WTC11 (cell line): ENCODE data around the gene B3GNT7.

Source experiments
- ATF6 ChIP-seq: sonication (generic); formaldehyde crosslinking; IDR thresholded peaks from 2 replicates; pipeline ENCODE4 v1.8.1; 2023; ENCODE audit warnings: mild to moderate bottlenecking, missing genetic modification reagents
- CREB1 ChIP-seq: sonication (generic); formaldehyde crosslinking; IDR thresholded peaks from 2 replicates; pipeline ENCODE4 v1.8.0; 2023; ENCODE audit warnings: mild to moderate bottlenecking, missing genetic modification reagents
- CTCF ChIP-seq: fragments of 200-600 bp; IDR thresholded peaks from 2 replicates; pipeline ENCODE4 v1.8.0; 2022; ENCODE audit warnings: antibody characterized with exemption
- GRHL2 ChIP-seq: fragments of 250-450 bp; sonication (Bioruptor Pico); IDR thresholded peaks from 2 replicates; pipeline ENCODE4 v1.8.0; 2022; ENCODE audit warnings: mild to moderate bottlenecking, moderate library complexity; ENCODE audit not compliant: insufficient replicate concordance, severe bottlenecking
- NFE2L1 ChIP-seq: sonication (generic); formaldehyde crosslinking; IDR thresholded peaks from 2 replicates; pipeline ENCODE4 v1.8.1; 2023; ENCODE audit warnings: missing genetic modification reagents

GRCh38 chr2:231450548-231450989 is 55.1 kb downstream of the B3GNT7 start:
- TF ChIP-seq NFE2L1 (CRISPR knock-in tag) (no peak), CREB1 (CRISPR knock-in tag) (no peak), GRHL2 (no peak), CTCF (no peak), ATF6 (CRISPR knock-in tag) (no peak)
